ENCODE results near the gene RYR1.

Gene RYR1

GRCh38 chr19:38486731-38487336, 53.3 kb downstream of the RYR1 start:
- peaks cover 6% of the 10 kb centered on the region for H3K27me3 Mint-ChIP-seq (ENCODE audit: low read depth, poor library complexity)
- no peak overlapping the region for H3K27ac Mint-ChIP-seq
- no peaks in the 10 kb centered on the region for H3K4me1 Mint-ChIP-seq
- TF ChIP-seq CTCF (IDR thresholded peaks at IDR 0.05), result no peak
- H3K9me3 Mint-ChIP-seq, result peaks cover 20% of the 10 kb centered on the region
- no peak for DNase-seq
- H3K4me3 Mint-ChIP-seq, result no peak overlapping the region
- peaks cover 50% of the 10 kb centered on the region for H3K36me3 Mint-ChIP-seq (ENCODE audit: low read depth)

GRCh38 chr19:38488096-38488495, 54.6 kb downstream of the RYR1 start:
- H3K27ac Mint-ChIP-seq, result peak overlapping the region; percentile 23
- H3K9me3 Mint-ChIP-seq, result peaks cover 20% of the 10 kb centered on the region
- peaks cover 55% of the 10 kb centered on the region for H3K36me3 Mint-ChIP-seq (ENCODE audit: low read depth)
- DNase-seq, result no peak
- H3K4me1 Mint-ChIP-seq, result no peaks in the 10 kb centered on the region
- no peak for TF ChIP-seq CTCF (IDR thresholded peaks at IDR 0.05)
- no peak overlapping the region for H3K4me3 Mint-ChIP-seq
- H3K27me3 Mint-ChIP-seq (ENCODE audit: low read depth, poor library complexity), result peaks cover 10% of the 10 kb centered on the region

DNA sequence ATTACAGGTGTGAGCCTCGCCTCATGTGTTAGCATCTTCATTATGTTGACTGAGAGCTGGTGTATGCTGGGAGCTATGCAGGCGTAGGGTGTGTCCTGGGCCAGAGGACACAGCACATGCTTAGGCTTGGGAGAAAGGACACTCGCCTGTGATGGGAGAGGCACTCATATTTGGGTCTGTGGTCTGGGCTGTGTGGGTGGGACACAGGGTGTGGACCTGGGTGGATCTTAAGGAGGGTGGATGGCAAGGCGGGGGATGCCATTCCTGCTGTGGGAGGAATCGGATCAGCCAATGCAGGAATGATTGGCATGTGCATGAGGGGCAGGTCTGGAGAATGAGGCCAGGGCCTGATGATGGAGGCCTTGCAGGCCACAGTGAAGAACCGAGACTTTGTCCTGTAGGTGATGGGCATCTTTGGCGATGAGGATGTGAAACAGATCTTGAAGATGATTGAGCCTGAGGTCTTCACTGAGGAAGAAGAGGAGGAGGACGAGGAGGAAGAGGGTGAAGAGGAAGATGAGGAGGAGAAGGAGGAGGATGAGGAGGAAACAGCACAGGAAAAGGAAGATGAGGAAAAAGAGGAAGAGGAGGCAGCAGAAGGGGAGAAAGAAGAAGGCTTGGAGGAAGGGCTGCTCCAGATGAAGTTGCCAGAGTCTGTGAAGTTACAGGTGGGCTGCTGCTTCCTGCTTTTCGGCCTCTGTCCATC, 55.4 kb downstream of the RYR1 start:
- H3K4me3 Mint-ChIP-seq, result no peak overlapping the region
- no peaks in the 10 kb centered on the region for H3K4me1 Mint-ChIP-seq
- peaks cover 20% of the 10 kb centered on the region for H3K9me3 Mint-ChIP-seq
- no peak for DNase-seq
- TF ChIP-seq CTCF (IDR thresholded peaks at IDR 0.05), result no peak
- peaks cover 59% of the 10 kb centered on the region for H3K36me3 Mint-ChIP-seq (ENCODE audit: low read depth)
- H3K27ac Mint-ChIP-seq, result no peak overlapping the region
- peaks cover 10% of the 10 kb centered on the region for H3K27me3 Mint-ChIP-seq (ENCODE audit: low read depth, poor library complexity)

GRCh38 chr19:38490861-38491260, 57.4 kb downstream of the RYR1 start:
- H3K27ac Mint-ChIP-seq, result no peak overlapping the region
- no peak for TF ChIP-seq CTCF (IDR thresholded peaks at IDR 0.05)
- no peak for DNase-seq
- peaks cover 54% of the 10 kb centered on the region for H3K36me3 Mint-ChIP-seq (ENCODE audit: low read depth)
- peaks cover 10% of the 10 kb centered on the region for H3K27me3 Mint-ChIP-seq (ENCODE audit: low read depth, poor library complexity)
- H3K4me3 Mint-ChIP-seq, result no peak overlapping the region
- H3K4me1 Mint-ChIP-seq, result no peaks in the 10 kb centered on the region
- peaks cover 20% of the 10 kb centered on the region for H3K9me3 Mint-ChIP-seq

DNA sequence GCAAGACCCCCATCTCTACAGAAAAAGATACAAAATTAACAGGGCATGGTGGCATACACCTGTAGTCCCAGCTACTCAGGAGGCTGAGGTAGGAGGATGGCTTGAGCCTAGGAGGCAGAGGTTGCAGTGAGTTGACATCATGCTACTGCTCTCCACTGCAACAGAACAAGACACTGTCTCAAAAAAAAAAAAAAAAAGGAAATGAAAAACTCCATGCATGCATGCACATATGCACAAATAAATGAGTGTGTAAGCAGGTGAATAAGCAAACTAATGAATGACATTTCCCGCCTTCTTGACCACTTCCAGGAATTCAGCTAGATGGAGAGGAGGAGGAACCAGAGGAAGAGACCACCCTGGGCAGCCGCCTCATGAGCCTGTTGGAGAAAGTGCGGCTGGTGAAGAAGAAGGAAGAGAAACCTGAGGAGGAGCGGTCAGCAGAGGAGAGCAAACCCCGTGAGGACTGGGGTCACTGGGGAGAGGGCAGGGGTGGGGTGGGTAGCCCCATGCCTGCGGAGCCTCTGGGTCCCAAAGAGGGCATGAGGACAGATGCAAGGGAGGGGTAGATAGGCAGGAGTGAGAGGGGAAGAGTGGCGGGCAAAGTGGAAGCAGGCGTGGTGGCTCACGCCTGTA, 58.8 kb downstream of the RYR1 start:
- Mint-ChIP-seq H3K9me3 (peaks cover 20% of the 10 kb centered on the region), H3K4me3 (no peak overlapping the region), H3K4me1 (no peaks in the 10 kb centered on the region), H3K36me3 (ENCODE audit: low read depth) (peaks cover 44% of the 10 kb centered on the region), H3K27me3 (ENCODE audit: low read depth, poor library complexity) (peaks cover 10% of the 10 kb centered on the region), H3K27ac (no peak overlapping the region)
- no peak for DNase-seq
- no peak for TF ChIP-seq CTCF (IDR thresholded peaks at IDR 0.05)

All from nephron progenitor cell (in vitro differentiated cells).